ENCODE measurements around the gene MTX1. TPM values are rescaled to one million over a fixed set of nuclear protein-coding genes. Genes with fewer than 3 reads are reported as not detected.
"Not testable (repeated sequence)": the region's sequence is repeated elsewhere in the genome, so short reads cannot be mapped to it uniquely, and the experiment has no call there.

Gene MTX1
- polyA plus RNA-seq, 1 donor: 40.7 TPM

GRCh38 chr1:155232001-155232978, 23.8 kb downstream of the MTX1 start:
- DNase-seq: not testable (repeated sequence)

GRCh38 chr1:155233502-155233901, 25.0 kb downstream of the MTX1 start:
- not testable (repeated sequence) for DNase-seq

GRCh38 chr1:155235375-155235774, 26.9 kb downstream of the MTX1 start:
- not testable (repeated sequence) for DNase-seq

GRCh38 chr1:155236451-155236850, 28.0 kb downstream of the MTX1 start:
- DNase-seq: no peak

- peak; percentile 77 for DNase-seq
Observed at GRCh38 chr1:155241069-155241679, 32.7 kb downstream of the MTX1 start.

- DNase-seq: no peak
Observed at GRCh38 chr1:155241841-155242264, 33.4 kb downstream of the MTX1 start.

- DNase-seq: no peak
Observed at GRCh38 chr1:155242805-155243358, 34.4 kb downstream of the MTX1 start.

- peak; percentile 100 for DNase-seq
Observed at GRCh38 chr1:155244368-155245162, 36.1 kb downstream of the MTX1 start.

- DNase-seq: no peak
Observed at GRCh38 chr1:155245163-155245524, 36.6 kb downstream of the MTX1 start.

GRCh38 chr1:155246796-155247195, 38.3 kb downstream of the MTX1 start:
- not testable (repeated sequence) for DNase-seq

GRCh38 chr1:155247667-155248553, 39.4 kb downstream of the MTX1 start:
- DNase-seq: no peak

- no peak for DNase-seq
Observed at GRCh38 chr1:155250246-155250632, 41.7 kb downstream of the MTX1 start.

- DNase-seq: peak; percentile 94
Observed at GRCh38 chr1:155250633-155251449, 42.3 kb downstream of the MTX1 start.

GRCh38 chr1:155251566-155251965, 43.1 kb downstream of the MTX1 start:
- DNase-seq: no peak

GRCh38 chr1:155253208-155253607, 44.7 kb downstream of the MTX1 start:
- no peak for DNase-seq

GRCh38 chr1:155253797-155254196, 45.3 kb downstream of the MTX1 start:
- DNase-seq: no peak

GRCh38 chr1:155254228-155254713, 45.8 kb downstream of the MTX1 start:
- DNase-seq: no peak

- DNase-seq: no peak
Observed at GRCh38 chr1:155254714-155255242, 46.3 kb downstream of the MTX1 start.

- peak; percentile 89 for DNase-seq
Observed at GRCh38 chr1:155255243-155256007, 46.9 kb downstream of the MTX1 start, which contains the start of gene ENTREP3. ENTREP3 (minus strand) TSS chr1:155255483; CDS start chr1:155254877, 606 bp downstream.

Data from left kidney (tissue), 2 donors.